Activated naive CD4-positive, alpha-beta T cell treated with anti-CD3 and anti-CD28 coated beads, Interleukin-2, amount 50 U/mL, for 24 hours (primary cell): ENCODE results near the gene CAMK1D.

Experiments used
- H3K27ac Mint-ChIP-seq: one replicate; pipeline ENCODE4 v1.8.0; 2021; ENCODE audit warnings: mild to moderate bottlenecking, mixed read lengths
- H3K27me3 Mint-ChIP-seq: one replicate; pipeline ENCODE4 v1.8.0; 2021; ENCODE audit warnings: mixed read lengths
- H3K36me3 Mint-ChIP-seq: one replicate; pipeline ENCODE4 v1.8.0; 2021; ENCODE audit warnings: mixed read lengths
- H3K4me1 Mint-ChIP-seq: one replicate; pipeline ENCODE4 v1.8.0; 2021; ENCODE audit warnings: mixed read lengths
- H3K4me3 Mint-ChIP-seq: one replicate; pipeline ENCODE4 v1.8.0; 2021; ENCODE audit warnings: mild to moderate bottlenecking, mixed read lengths
- H3K9me3 Mint-ChIP-seq: one replicate; pipeline ENCODE4 v1.8.0; 2021; ENCODE audit warnings: mixed read lengths

The CAMK1D gene

GRCh38 chr10:12634621-12634931 lies 285.2 kb downstream of the CAMK1D start:
- Mint-ChIP-seq H3K27ac (peak overlapping the region; percentile 79), H3K4me1 (peaks cover 48% of the 10 kb centered on the region), H3K4me3 (no peak overlapping the region)

DNA sequence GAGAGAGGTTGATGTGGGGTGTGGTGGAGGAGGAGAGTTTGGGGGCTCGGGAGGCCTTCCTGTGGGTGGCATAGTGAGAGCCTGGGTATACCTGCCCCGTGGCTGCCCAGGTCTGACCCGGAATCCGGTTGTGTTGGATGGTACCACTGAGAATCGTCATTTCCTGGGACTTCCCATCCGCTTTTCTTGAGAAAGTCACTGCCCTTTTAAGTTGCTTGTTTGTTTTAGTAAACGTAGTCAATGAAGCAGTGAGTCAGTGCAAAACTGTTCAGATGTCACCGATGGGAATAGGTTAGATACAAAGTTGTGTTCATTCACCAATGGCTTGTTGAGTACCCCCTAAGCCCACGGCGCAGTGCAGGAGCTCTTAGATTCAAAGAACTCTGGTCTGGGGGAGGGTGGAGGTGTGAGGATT lies 285.8 kb downstream of the CAMK1D start:
- Mint-ChIP-seq H3K4me3 (peak overlapping the region; percentile 71), H3K27ac (peak overlapping the region; percentile 79), H3K27me3 (no peaks in the 10 kb centered on the region), H3K4me1 (peaks cover 46% of the 10 kb centered on the region), H3K9me3 (no peaks in the 10 kb centered on the region), H3K36me3 (no peaks in the 10 kb centered on the region)

More at GRCh38 chr10:12634621-12634931, 285.2 kb downstream of the CAMK1D start:
- Mint-ChIP-seq H3K36me3 (no peaks in the 10 kb centered on the region), H3K27me3 (no peaks in the 10 kb centered on the region), H3K9me3 (no peaks in the 10 kb centered on the region)

- H3K9me3 Mint-ChIP-seq: no peaks in the 10 kb centered on the region
- H3K4me1 Mint-ChIP-seq: peaks cover 46% of the 10 kb centered on the region
- H3K36me3 Mint-ChIP-seq: no peaks in the 10 kb centered on the region
- H3K4me3 Mint-ChIP-seq: no peak overlapping the region
- no peaks in the 10 kb centered on the region for H3K27me3 Mint-ChIP-seq
- H3K27ac Mint-ChIP-seq: no peak overlapping the region
Measured at GRCh38 chr10:12636571-12636970, 287.2 kb downstream of the CAMK1D start.

- no peak overlapping the region for H3K4me3 Mint-ChIP-seq
- no peaks in the 10 kb centered on the region for H3K27me3 Mint-ChIP-seq
- H3K36me3 Mint-ChIP-seq: no peaks in the 10 kb centered on the region
- H3K4me1 Mint-ChIP-seq: peaks cover 46% of the 10 kb centered on the region
- no peaks in the 10 kb centered on the region for H3K9me3 Mint-ChIP-seq
- H3K27ac Mint-ChIP-seq: no peak overlapping the region
Measured at GRCh38 chr10:12637649-12638048, 288.3 kb downstream of the CAMK1D start.

DNA sequence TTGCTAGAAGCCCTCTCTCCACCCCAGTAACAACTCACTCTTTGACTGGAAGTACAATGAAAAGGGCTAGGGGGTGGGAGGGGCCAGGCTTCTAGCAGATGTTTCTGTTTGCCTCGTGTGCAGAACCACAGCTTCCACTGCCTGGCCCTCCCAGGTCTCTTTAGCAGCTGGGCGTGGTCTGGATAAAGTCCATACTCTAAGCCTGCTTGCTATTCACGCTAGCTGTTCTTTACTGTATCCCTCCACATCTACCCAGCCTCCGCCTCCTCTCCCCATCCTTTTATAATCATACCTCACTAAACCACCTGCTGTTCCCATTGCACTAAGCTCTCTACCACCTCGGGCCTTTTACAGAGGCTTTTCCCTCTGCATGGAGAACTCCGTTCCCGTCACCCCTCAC lies 288.8 kb downstream of the CAMK1D start:
- no peak overlapping the region for H3K4me3 Mint-ChIP-seq
- H3K27ac Mint-ChIP-seq: peak overlapping the region; percentile 4
- no peaks in the 10 kb centered on the region for H3K27me3 Mint-ChIP-seq
- H3K9me3 Mint-ChIP-seq: no peaks in the 10 kb centered on the region
- no peaks in the 10 kb centered on the region for H3K36me3 Mint-ChIP-seq
- H3K4me1 Mint-ChIP-seq: peaks cover 46% of the 10 kb centered on the region

GRCh38 chr10:12638781-12639180 lies 289.4 kb downstream of the CAMK1D start:
- no peaks in the 10 kb centered on the region for H3K9me3 Mint-ChIP-seq
- H3K4me3 Mint-ChIP-seq: no peak overlapping the region
- no peak overlapping the region for H3K27ac Mint-ChIP-seq
- peaks cover 46% of the 10 kb centered on the region for H3K4me1 Mint-ChIP-seq
- H3K36me3 Mint-ChIP-seq: no peaks in the 10 kb centered on the region
- no peaks in the 10 kb centered on the region for H3K27me3 Mint-ChIP-seq

- Mint-ChIP-seq H3K27me3 (no peaks in the 10 kb centered on the region), H3K36me3 (no peaks in the 10 kb centered on the region), H3K4me3 (no peak overlapping the region), H3K27ac (no peak overlapping the region), H3K4me1 (peaks cover 43% of the 10 kb centered on the region), H3K9me3 (no peaks in the 10 kb centered on the region)
Measured at GRCh38 chr10:12639996-12640944, 290.9 kb downstream of the CAMK1D start.

- Mint-ChIP-seq H3K27me3 (no peaks in the 10 kb centered on the region), H3K4me3 (no peak overlapping the region), H3K4me1 (peaks cover 30% of the 10 kb centered on the region), H3K36me3 (no peaks in the 10 kb centered on the region), H3K9me3 (no peaks in the 10 kb centered on the region), H3K27ac (no peak overlapping the region)
Measured at GRCh38 chr10:12642036-12642435, 292.7 kb downstream of the CAMK1D start.

- Mint-ChIP-seq H3K4me1 (peaks cover 18% of the 10 kb centered on the region), H3K36me3 (no peaks in the 10 kb centered on the region), H3K27ac (no peak overlapping the region), H3K27me3 (no peaks in the 10 kb centered on the region), H3K9me3 (no peaks in the 10 kb centered on the region), H3K4me3 (no peak overlapping the region)
Measured at GRCh38 chr10:12643279-12643678, 293.9 kb downstream of the CAMK1D start.

DNA sequence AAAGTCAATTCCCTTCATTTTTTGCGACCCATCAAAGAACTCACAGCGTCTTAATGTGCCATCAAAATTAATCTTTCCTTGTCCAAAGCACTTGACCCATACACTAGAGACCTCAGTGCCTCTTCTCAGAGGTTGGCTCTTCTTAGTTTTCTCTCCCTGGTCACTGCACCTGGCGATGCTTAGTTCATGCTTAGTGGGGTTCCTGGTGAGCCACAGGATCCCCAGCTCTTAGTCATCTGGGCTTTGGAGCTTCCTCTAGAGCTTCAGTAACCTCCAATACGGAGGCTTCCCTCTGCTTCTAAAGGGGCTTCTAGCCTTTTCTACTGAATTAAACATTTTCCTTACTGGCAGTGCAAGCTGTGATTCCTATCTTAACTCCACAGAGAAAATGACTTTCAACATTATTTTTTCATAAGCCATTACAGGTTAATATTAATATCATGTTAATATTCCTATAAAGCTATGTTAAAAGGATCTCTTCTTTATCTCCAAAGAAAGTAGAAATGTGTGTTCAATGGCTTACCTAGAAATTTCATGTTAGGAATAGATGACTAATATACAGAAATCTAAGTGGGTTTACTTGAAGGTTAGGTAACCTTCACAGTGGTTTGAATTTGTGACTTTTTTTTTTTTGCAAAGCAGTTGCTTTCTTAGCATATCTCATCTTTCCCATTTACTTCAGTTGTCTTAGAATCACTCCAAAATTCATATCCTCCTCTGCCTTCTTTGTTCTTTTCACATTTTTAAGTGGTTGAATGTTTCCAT lies 295.2 kb downstream of the CAMK1D start:
- no peaks in the 10 kb centered on the region for H3K27me3 Mint-ChIP-seq
- H3K27ac Mint-ChIP-seq: no peak overlapping the region
- peaks cover 11% of the 10 kb centered on the region for H3K4me1 Mint-ChIP-seq
- no peak overlapping the region for H3K4me3 Mint-ChIP-seq
- H3K36me3 Mint-ChIP-seq: no peaks in the 10 kb centered on the region
- no peaks in the 10 kb centered on the region for H3K9me3 Mint-ChIP-seq

GRCh38 chr10:12645449-12645848 lies 296.1 kb downstream of the CAMK1D start:
- Mint-ChIP-seq H3K4me3 (no peak overlapping the region), H3K9me3 (no peaks in the 10 kb centered on the region), H3K4me1 (peaks cover 11% of the 10 kb centered on the region), H3K36me3 (peaks cover 1% of the 10 kb centered on the region), H3K27me3 (no peaks in the 10 kb centered on the region), H3K27ac (no peak overlapping the region)

DNA sequence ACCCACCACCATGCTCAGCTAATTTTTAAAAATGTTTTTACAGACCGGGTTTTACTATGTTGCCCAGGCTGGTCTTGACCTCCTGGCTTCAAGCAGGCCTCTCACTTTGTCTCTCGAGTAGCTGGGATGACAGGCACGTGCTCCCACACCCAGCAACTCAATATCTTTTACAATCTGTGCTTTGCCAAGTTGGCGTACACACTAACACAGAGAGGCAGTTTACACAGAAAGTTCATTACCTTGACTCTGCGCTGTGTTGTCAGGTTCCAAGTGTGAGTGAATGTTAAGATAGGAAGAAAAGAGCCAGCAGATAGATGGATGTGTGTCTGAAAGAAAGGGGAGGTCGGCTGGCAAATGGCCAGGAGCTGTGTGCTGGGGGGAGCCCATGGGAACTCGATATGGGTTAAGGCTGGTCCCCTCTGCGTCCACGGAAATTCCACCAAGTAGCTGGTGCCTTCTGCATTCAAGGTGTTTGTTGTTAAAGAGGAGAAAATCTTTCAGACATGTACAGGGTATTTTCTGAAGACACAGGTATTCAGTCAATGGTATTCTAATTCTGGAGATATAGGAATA lies 299.8 kb downstream of the CAMK1D start:
- Mint-ChIP-seq H3K27me3 (no peaks in the 10 kb centered on the region), H3K4me1 (peaks cover 10% of the 10 kb centered on the region), H3K27ac (no peak overlapping the region), H3K36me3 (peaks cover 1% of the 10 kb centered on the region), H3K4me3 (no peak overlapping the region), H3K9me3 (no peaks in the 10 kb centered on the region)

- Mint-ChIP-seq H3K4me3 (no peak overlapping the region), H3K36me3 (peaks cover 1% of the 10 kb centered on the region), H3K27ac (no peak overlapping the region), H3K4me1 (no peaks in the 10 kb centered on the region), H3K27me3 (no peaks in the 10 kb centered on the region), H3K9me3 (no peaks in the 10 kb centered on the region)
Measured at GRCh38 chr10:12650122-12650521, 300.8 kb downstream of the CAMK1D start.

- peak overlapping the region; percentile 51 for H3K27ac Mint-ChIP-seq
- H3K36me3 Mint-ChIP-seq: peaks cover 1% of the 10 kb centered on the region
Measured at GRCh38 chr10:12650538-12651298, 301.4 kb downstream of the CAMK1D start.

DNA sequence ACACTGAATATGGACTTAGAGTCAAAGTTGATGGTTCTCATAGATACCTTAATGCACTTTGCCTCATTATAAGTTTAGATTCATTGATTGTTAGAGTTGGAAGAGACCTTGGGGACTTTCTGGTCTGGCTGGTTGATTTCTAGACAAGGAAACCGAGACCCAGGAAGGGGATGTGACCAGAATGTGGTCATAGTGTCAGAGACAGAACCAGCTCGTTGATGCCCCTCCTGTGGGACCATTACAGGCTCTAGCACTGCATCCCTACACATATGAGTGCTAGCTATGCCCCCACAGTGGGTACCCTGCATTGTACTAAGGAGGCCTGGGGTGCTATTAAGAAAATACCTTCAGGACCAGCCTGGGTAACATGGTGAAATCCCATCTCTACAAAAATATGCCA lies 306.6 kb downstream of the CAMK1D start:
- Mint-ChIP-seq H3K4me3 (no peak overlapping the region), H3K4me1 (no peaks in the 10 kb centered on the region), H3K27ac (no peak overlapping the region), H3K9me3 (no peaks in the 10 kb centered on the region), H3K27me3 (no peaks in the 10 kb centered on the region), H3K36me3 (peaks cover 2% of the 10 kb centered on the region)

More at GRCh38 chr10:12650538-12651298, 301.4 kb downstream of the CAMK1D start:
- Mint-ChIP-seq H3K4me1 (no peaks in the 10 kb centered on the region), H3K9me3 (no peaks in the 10 kb centered on the region), H3K27me3 (no peaks in the 10 kb centered on the region), H3K4me3 (no peak overlapping the region)
